ENCODE measurements around the gene TAS2R1.

GRCh38 chr5:9599391-9599790 is 30.8 kb downstream of the TAS2R1 start:
- TF ChIP-seq POLR2A (IDR thresholded peaks at IDR 0.05) (no peak), CTCF (IDR thresholded peaks at IDR 0.05) (no peak), POLR2AphosphoS5 (IDR thresholded peaks at IDR 0.05) (no peak)

All from breast epithelium (tissue), 3 donors.